Activated naive CD8-positive, alpha-beta T cell (primary cell): ENCODE measurements around the gene WNT4.

Experiments
- H3K27ac Mint-ChIP-seq: one replicate; pipeline ENCODE4 v1.8.0; 2021; ENCODE audit warnings: mixed read lengths
- H3K27me3 Mint-ChIP-seq: one replicate; pipeline ENCODE4 v1.8.0; 2021; ENCODE audit warnings: mixed read lengths
- H3K36me3 Mint-ChIP-seq: one replicate; pipeline ENCODE4 v1.8.0; 2021; ENCODE audit warnings: mixed read lengths
- H3K4me1 Mint-ChIP-seq: one replicate; pipeline ENCODE4 v1.8.0; 2021; ENCODE audit warnings: low read depth, mixed read lengths
- H3K4me3 Mint-ChIP-seq: one replicate; pipeline ENCODE4 v1.8.0; 2021; ENCODE audit warnings: mild to moderate bottlenecking, mixed read lengths
- H3K9me3 Mint-ChIP-seq: one replicate; pipeline ENCODE4 v1.8.0; 2021; ENCODE audit warnings: low read depth, mixed read lengths

WNT4 gene

GRCh38 chr1:22171951-22172715, 29.2 kb upstream of the WNT4 start:
- H3K36me3 Mint-ChIP-seq: no peaks in the 10 kb centered on the region
- H3K27me3 Mint-ChIP-seq: peaks cover 1% of the 10 kb centered on the region
- H3K4me3 Mint-ChIP-seq: no peak overlapping the region
- peaks cover 7% of the 10 kb centered on the region for H3K4me1 Mint-ChIP-seq
- no peak overlapping the region for H3K27ac Mint-ChIP-seq
- H3K9me3 Mint-ChIP-seq: no peaks in the 10 kb centered on the region

- peaks cover 1% of the 10 kb centered on the region for H3K27me3 Mint-ChIP-seq
- H3K9me3 Mint-ChIP-seq: no peaks in the 10 kb centered on the region
- no peak overlapping the region for H3K4me3 Mint-ChIP-seq
- H3K27ac Mint-ChIP-seq: no peak overlapping the region
- no peaks in the 10 kb centered on the region for H3K36me3 Mint-ChIP-seq
- no peaks in the 10 kb centered on the region for H3K4me1 Mint-ChIP-seq
Observed at GRCh38 chr1:22169816-22170215, 26.9 kb upstream of the WNT4 start.

GRCh38 chr1:22168412-22168973, 25.6 kb upstream of the WNT4 start:
- Mint-ChIP-seq H3K36me3 (no peaks in the 10 kb centered on the region), H3K9me3 (no peaks in the 10 kb centered on the region), H3K4me3 (no peak overlapping the region), H3K27me3 (peaks cover 1% of the 10 kb centered on the region), H3K27ac (no peak overlapping the region), H3K4me1 (no peaks in the 10 kb centered on the region)

GRCh38 chr1:22166439-22166838, 23.5 kb upstream of the WNT4 start:
- H3K4me1 Mint-ChIP-seq: no peaks in the 10 kb centered on the region
- no peak overlapping the region for H3K4me3 Mint-ChIP-seq
- peaks cover 1% of the 10 kb centered on the region for H3K27me3 Mint-ChIP-seq
- H3K36me3 Mint-ChIP-seq: no peaks in the 10 kb centered on the region
- no peak overlapping the region for H3K27ac Mint-ChIP-seq
- H3K9me3 Mint-ChIP-seq: no peaks in the 10 kb centered on the region

GRCh38 chr1:22164841-22165808, 22.2 kb upstream of the WNT4 start:
- Mint-ChIP-seq H3K27ac (no peak overlapping the region), H3K36me3 (no peaks in the 10 kb centered on the region), H3K27me3 (peaks cover 1% of the 10 kb centered on the region), H3K4me1 (no peaks in the 10 kb centered on the region), H3K4me3 (no peak overlapping the region), H3K9me3 (no peaks in the 10 kb centered on the region)

GRCh38 chr1:22163564-22163963, 20.7 kb upstream of the WNT4 start:
- no peaks in the 10 kb centered on the region for H3K36me3 Mint-ChIP-seq
- H3K4me3 Mint-ChIP-seq: no peak overlapping the region
- no peaks in the 10 kb centered on the region for H3K4me1 Mint-ChIP-seq
- no peak overlapping the region for H3K27ac Mint-ChIP-seq
- H3K27me3 Mint-ChIP-seq: no peaks in the 10 kb centered on the region
- H3K9me3 Mint-ChIP-seq: no peaks in the 10 kb centered on the region

GRCh38 chr1:22163137-22163536, 20.2 kb upstream of the WNT4 start:
- no peak overlapping the region for H3K27ac Mint-ChIP-seq
- no peaks in the 10 kb centered on the region for H3K9me3 Mint-ChIP-seq
- no peaks in the 10 kb centered on the region for H3K4me1 Mint-ChIP-seq
- no peaks in the 10 kb centered on the region for H3K27me3 Mint-ChIP-seq
- no peaks in the 10 kb centered on the region for H3K36me3 Mint-ChIP-seq
- no peak overlapping the region for H3K4me3 Mint-ChIP-seq

- H3K36me3 Mint-ChIP-seq: no peaks in the 10 kb centered on the region
- H3K27me3 Mint-ChIP-seq: peaks cover 2% of the 10 kb centered on the region
- H3K9me3 Mint-ChIP-seq: no peaks in the 10 kb centered on the region
- no peak overlapping the region for H3K27ac Mint-ChIP-seq
- H3K4me1 Mint-ChIP-seq: no peaks in the 10 kb centered on the region
- no peak overlapping the region for H3K4me3 Mint-ChIP-seq
Observed at GRCh38 chr1:22159891-22160290, 17.0 kb upstream of the WNT4 start.

- Mint-ChIP-seq H3K4me1 (no peaks in the 10 kb centered on the region), H3K36me3 (no peaks in the 10 kb centered on the region), H3K27ac (no peak overlapping the region), H3K4me3 (no peak overlapping the region), H3K27me3 (peaks cover 2% of the 10 kb centered on the region), H3K9me3 (no peaks in the 10 kb centered on the region)
Observed at GRCh38 chr1:22158654-22159053, 15.8 kb upstream of the WNT4 start.

- Mint-ChIP-seq H3K4me1 (no peaks in the 10 kb centered on the region), H3K36me3 (no peaks in the 10 kb centered on the region), H3K27ac (no peak overlapping the region), H3K9me3 (no peaks in the 10 kb centered on the region), H3K27me3 (peaks cover 7% of the 10 kb centered on the region), H3K4me3 (no peak overlapping the region)
Observed at GRCh38 chr1:22157359-22157966, 14.6 kb upstream of the WNT4 start.

GRCh38 chr1:22155517-22155916, 12.6 kb upstream of the WNT4 start:
- no peak overlapping the region for H3K27ac Mint-ChIP-seq
- H3K4me1 Mint-ChIP-seq: no peaks in the 10 kb centered on the region
- peaks cover 7% of the 10 kb centered on the region for H3K27me3 Mint-ChIP-seq
- H3K9me3 Mint-ChIP-seq: no peaks in the 10 kb centered on the region
- H3K36me3 Mint-ChIP-seq: no peaks in the 10 kb centered on the region
- H3K4me3 Mint-ChIP-seq: no peak overlapping the region

- Mint-ChIP-seq H3K27ac (no peak overlapping the region), H3K4me1 (no peaks in the 10 kb centered on the region), H3K36me3 (no peaks in the 10 kb centered on the region), H3K27me3 (peaks cover 10% of the 10 kb centered on the region), H3K4me3 (no peak overlapping the region), H3K9me3 (no peaks in the 10 kb centered on the region)
Observed at GRCh38 chr1:22154626-22155025, 11.7 kb upstream of the WNT4 start.

- Mint-ChIP-seq H3K4me3 (no peak overlapping the region), H3K27ac (no peak overlapping the region), H3K9me3 (no peaks in the 10 kb centered on the region), H3K27me3 (peaks cover 16% of the 10 kb centered on the region), H3K4me1 (no peaks in the 10 kb centered on the region), H3K36me3 (no peaks in the 10 kb centered on the region)
Observed at GRCh38 chr1:22153660-22154437, 11.0 kb upstream of the WNT4 start.

GRCh38 chr1:22150923-22151322, 8.0 kb upstream of the WNT4 start:
- Mint-ChIP-seq H3K27me3 (peaks cover 25% of the 10 kb centered on the region), H3K27ac (no peak overlapping the region), H3K4me3 (no peak overlapping the region), H3K36me3 (no peaks in the 10 kb centered on the region), H3K4me1 (no peaks in the 10 kb centered on the region), H3K9me3 (no peaks in the 10 kb centered on the region)
